OCI-LY1 (cell line): Measurements from ENCODE around the gene CLPTM1L.
"Not testable (repeated sequence)": the region's sequence is repeated elsewhere in the genome, so short reads cannot be mapped to it uniquely, and the experiment has no call there.

ENCODE experiments used
- H2AFZ ChIP-seq: fragments of 200-600 bp; sonication (generic), shearing (Covaris generic); 2 replicates; pipeline ENCODE4 v1.6.0; 2014; ENCODE audit warnings: antibody characterized with exemption, mild to moderate bottlenecking, low read length
- H3F3A ChIP-seq: fragments of 200-600 bp; sonication (generic), shearing (Covaris generic); 2 replicates; pipeline ENCODE4 v1.6.0; 2014; ENCODE audit warnings: mild to moderate bottlenecking, antibody characterized with exemption, low read length, moderate library complexity; ENCODE audit not compliant: insufficient read depth
- H3K27ac ChIP-seq: fragments of 200-600 bp; sonication (generic); 2 replicates; pipeline ENCODE4 v1.5.1; 2014; ENCODE audit warnings: low read length, mixed run types, mild to moderate bottlenecking, low read depth; ENCODE audit not compliant: poor library complexity, severe bottlenecking
- H3K27me3 ChIP-seq: fragments of 200-600 bp; sonication (generic); 2 replicates; pipeline ENCODE4 v1.6.0; 2014; ENCODE audit warnings: antibody characterized with exemption, mild to moderate bottlenecking, low read length, moderate library complexity; ENCODE audit not compliant: insufficient read depth
- H3K36me3 ChIP-seq: fragments of 200-600 bp; sonication (generic); 2 replicates; pipeline ENCODE4 v1.6.1; 2014; ENCODE audit warnings: mild to moderate bottlenecking, antibody characterized with exemption, low read length, moderate library complexity, mixed read lengths; ENCODE audit not compliant: insufficient read depth
- H3K4me1 ChIP-seq: fragments of 200-600 bp; sonication (generic); 2 replicates; pipeline ENCODE4 v1.5.1; 2014; ENCODE audit warnings: mild to moderate bottlenecking, low read length, moderate library complexity; ENCODE audit not compliant: insufficient read depth, severe bottlenecking
- H3K4me2 ChIP-seq: fragments of 200-600 bp; sonication (generic), shearing (Covaris generic); 2 replicates; pipeline ENCODE4 v1.6.1; 2014; ENCODE audit warnings: low read length
- H3K4me3 ChIP-seq: fragments of 200-600 bp; sonication (generic); 2 replicates; pipeline ENCODE4 v1.5.1; 2014; ENCODE audit warnings: low read length, low read depth, mild to moderate bottlenecking, mixed read lengths; ENCODE audit not compliant: poor library complexity, severe bottlenecking
- H3K79me2 ChIP-seq: fragments of 200-600 bp; shearing (Covaris generic); 2 replicates; pipeline ENCODE4 v1.6.1; 2016; ENCODE audit warnings: mixed run types, low read length, mixed read lengths; ENCODE audit not compliant: insufficient read depth
- H3K9ac ChIP-seq: fragments of 200-600 bp; sonication (generic), shearing (Covaris generic); 2 replicates; pipeline ENCODE4 v1.6.1; 2014; ENCODE audit warnings: mild to moderate bottlenecking, low read length, mixed read lengths
- H3K9me2 ChIP-seq: fragments of 200-600 bp; sonication (generic), shearing (Covaris generic); 2 replicates; pipeline ENCODE4 v1.6.1; 2014; ENCODE audit warnings: low read depth, mild to moderate bottlenecking, low read length, mixed read lengths
- H3K9me3 ChIP-seq: fragments of 200-600 bp; shearing (Covaris generic); 2 replicates; pipeline ENCODE4 v1.6.1; 2014; ENCODE audit warnings: low read length, mixed read lengths
- H4K20me1 ChIP-seq: fragments of 200-600 bp; sonication (generic), shearing (Covaris generic); 2 replicates; pipeline ENCODE4 v1.6.0; 2016; ENCODE audit warnings: mild to moderate bottlenecking, low read length; ENCODE audit not compliant: insufficient read depth
- CTCF ChIP-seq: fragments of 200-600 bp; sonication (generic), shearing (Covaris generic); IDR thresholded peaks from 2 replicates; pipeline ENCODE4 v1.5.1; 2017; ENCODE audit warnings: mild to moderate bottlenecking, antibody characterized with exemption, low read length, moderate library complexity, mixed read lengths
- EZH2 ChIP-seq: fragments of 200-600 bp; sonication (generic), shearing (Covaris generic); IDR thresholded peaks from 2 replicates; pipeline ENCODE4 v1.8.0; 2017; ENCODE audit warnings: borderline replicate concordance, mixed run types, mild to moderate bottlenecking, antibody characterized with exemption, low read length, moderate library complexity, mixed read lengths

CLPTM1L gene

DNA sequence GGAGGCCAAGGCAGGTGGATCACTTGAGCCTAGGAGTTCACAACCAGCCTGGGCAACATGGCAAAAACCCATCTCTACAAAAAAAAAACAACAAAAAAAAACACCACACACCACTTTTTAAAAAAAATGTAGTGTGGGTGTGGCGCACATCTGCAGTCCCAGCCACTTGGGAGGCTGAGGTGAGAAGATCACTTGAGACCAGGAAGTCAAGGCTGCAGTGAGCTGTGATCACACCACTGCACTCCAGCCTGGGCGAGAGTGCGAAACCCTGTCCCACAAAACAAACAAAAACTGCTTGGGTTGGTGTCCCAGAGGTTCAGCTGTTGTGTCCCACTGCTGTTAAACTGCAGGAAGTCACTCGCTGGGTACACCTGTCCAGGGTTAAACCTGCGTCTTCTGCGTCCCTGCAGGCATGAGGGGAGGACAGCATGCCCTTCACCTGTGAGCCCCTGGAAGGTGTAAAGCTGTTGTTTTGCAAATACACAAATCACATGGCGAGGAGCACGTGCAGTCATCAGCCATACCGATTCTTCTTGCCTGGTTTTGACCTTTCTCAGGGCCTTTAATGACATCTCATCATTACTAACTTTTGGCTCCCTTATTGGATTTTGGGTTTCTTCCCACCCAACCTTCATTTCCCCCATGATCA is 29.3 kb upstream of the CLPTM1L start:
- H3K4me2 ChIP-seq, result no peak overlapping the region
- TF ChIP-seq CTCF, result no peak
- TF ChIP-seq EZH2, result no peak
- H3K4me3 ChIP-seq, result no peak overlapping the region
- H3K9me2 ChIP-seq, result no peaks in the 10 kb centered on the region
- no peak overlapping the region for H2AFZ ChIP-seq
- H3K9me3 ChIP-seq, result 0 out of 2 replicates have a peak, but pooled peaks cover 3% of the 10 kb centered on the region
- H3K9ac ChIP-seq, result no peak overlapping the region
- H3K4me1 ChIP-seq, result no peaks in the 10 kb centered on the region
- H3K79me2 ChIP-seq, result no peaks in the 10 kb centered on the region
- H3K27ac ChIP-seq, result no peak overlapping the region
- peaks cover 10% of the 10 kb centered on the region; the same call in 1 of the 2 replicates for H3K27me3 ChIP-seq
- no peaks in the 10 kb centered on the region for H3K36me3 ChIP-seq
- H4K20me1 ChIP-seq, result no peaks in the 10 kb centered on the region
- H3F3A ChIP-seq, result no peaks in the 10 kb centered on the region

DNA sequence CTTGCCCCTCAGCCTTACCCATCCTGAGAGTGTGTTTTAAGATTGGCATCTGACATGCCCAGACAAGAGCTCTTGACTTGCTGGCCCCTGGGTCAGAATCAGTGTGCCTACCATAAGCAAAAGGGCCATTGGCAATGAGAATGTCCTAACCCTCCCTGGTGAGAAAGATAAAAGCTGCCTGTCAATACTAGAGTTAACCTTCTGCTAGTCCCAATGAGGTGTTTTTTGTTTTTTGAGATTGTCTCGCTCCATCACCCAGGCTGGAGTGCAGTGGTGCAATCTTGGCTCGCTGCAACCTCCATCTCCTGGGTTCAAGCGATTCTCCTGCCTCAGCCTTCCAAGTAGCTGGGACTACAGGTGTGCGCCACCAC is 27.1 kb upstream of the CLPTM1L start:
- H3K27ac ChIP-seq, H2AFZ ChIP-seq, H3F3A ChIP-seq, H4K20me1 ChIP-seq, H3K79me2 ChIP-seq, H3K9me3 ChIP-seq, H3K9me2 ChIP-seq, H3K4me1 ChIP-seq, H3K4me3 ChIP-seq, H3K4me2 ChIP-seq, H3K36me3 ChIP-seq, H3K9ac ChIP-seq: not testable (repeated sequence)
- peaks cover 26% of the 10 kb centered on the region; the same call in 1 of the 2 replicates for H3K27me3 ChIP-seq

- Histone ChIP-seq H3K9me3 (0 out of 2 replicates have a peak, but pooled peaks cover 4% of the 10 kb centered on the region), H3K9ac (no peak overlapping the region), H3F3A (no peaks in the 10 kb centered on the region; the same call in 1 of the 2 replicates), H3K9me2 (no peaks in the 10 kb centered on the region), H3K4me3 (no peak overlapping the region), H3K79me2 (no peaks in the 10 kb centered on the region), H3K27ac (no peak overlapping the region), H3K36me3 (no peaks in the 10 kb centered on the region; the same call in 1 of the 2 replicates), H3K4me1 (peaks cover 9% of the 10 kb centered on the region), H3K4me2 (no peak overlapping the region), H4K20me1 (no peaks in the 10 kb centered on the region), H2AFZ (no peak overlapping the region), H3K27me3 (peaks cover 31% of the 10 kb centered on the region; the same call in 1 of the 2 replicates)
- TF ChIP-seq EZH2 (no peak), CTCF (no peak)
These were observed 26.5 kb upstream of the CLPTM1L start for GRCh38 chr5:1371218-1371971.
